Placental epithelial cell (primary cell): Measurements from ENCODE around the gene DHDDS. TPM values are rescaled to one million over a fixed set of nuclear protein-coding genes. Genes with fewer than 3 reads are reported as not detected.

ENCODE experiments used
- total RNA-seq: library from RNA; depleted of rRNA; stranded (reverse); fragments of >200 nt; gene quantifications from 2 replicates; pipeline ENCODE4 v1.2.3, GENCODE V29; 2012

Gene DHDDS
- 58.1 and 76.8 TPM in 2 replicates for total RNA-seq

GRCh38 chr1:26431979-26432695 is at the start of gene DHDDS:
Gene DHDDS (plus strand): TSS chr1:26432321. CDS start chr1:26432946, 625 bp downstream.

GRCh38 chr1:26410706-26411623 is 21.2 kb upstream of the DHDDS start, which contains the start of gene LIN28A:
Gene LIN28A (plus strand): TSS chr1:26410817. CDS start chr1:26410892, 75 bp downstream.

GRCh38 chr1:26472320-26472900 is 40.3 kb downstream of the DHDDS start, which contains the start of gene HMGN2:
Gene HMGN2 (plus strand): TSS chr1:26472440. CDS start chr1:26472613, 173 bp downstream.

Other genes starting within 250 kb of the DHDDS start
- gene CATSPER4, start 241.7 kb upstream of the DHDDS start, total RNA-seq: under 0.01 TPM in 1 of 2 replicates, not detected in the other
- gene CEP85, start 198.1 kb upstream of the DHDDS start, total RNA-seq: 9.1 and 15.3 TPM in 2 replicates
- gene SH3BGRL3, start 152.2 kb upstream of the DHDDS start, total RNA-seq: 19.6 and 37.8 TPM in 2 replicates
- gene UBXN11, start 125.7 kb upstream of the DHDDS start, total RNA-seq: 7.5 and 9.8 TPM in 2 replicates
- not detected in 2 replicates for gene CD52, start 114.4 kb upstream of the DHDDS start, total RNA-seq
- gene CRYBG2, start 78.2 kb upstream of the DHDDS start, total RNA-seq: 14.5 and 27.8 TPM in 2 replicates
- gene ZNF683, start 59.6 kb upstream of the DHDDS start, total RNA-seq: not detected in 2 replicates
- gene LIN28A, start 21.5 kb upstream of the DHDDS start, total RNA-seq: not detected in 2 replicates
- gene HMGN2, start 40.1 kb downstream of the DHDDS start, total RNA-seq: 222 and 231 TPM in 2 replicates
- gene RPS6KA1, start 97.4 kb downstream of the DHDDS start, total RNA-seq: 27.9 and 48.9 TPM in 2 replicates